H9 (cell line): ENCODE measurements around the gene P4HB. TPM values are rescaled to one million over a fixed set of nuclear protein-coding genes. Genes with fewer than 3 reads are reported as not detected.
A peak's percentile ranks its signal among the peaks of the same experiment; 100 is the strongest.

ENCODE experiments used
- DNase-seq: peaks from one replicate; pipeline ENCODE4 v3.0.0-alpha.2; 2017
- H2AFZ ChIP-seq: one replicate; pipeline ENCODE4 v1.6.1; 2013; ENCODE audit warnings: mild to moderate bottlenecking, low read length, control low read depth, moderate library complexity
- H2AK5ac ChIP-seq: 2 replicates; pipeline ENCODE4 v1.6.1; 2013; ENCODE audit warnings: low read length, control low read depth, mixed read lengths; ENCODE audit not compliant: insufficient read length
- H2BK120ac ChIP-seq: one replicate; pipeline ENCODE4 v1.6.1; 2013; ENCODE audit warnings: low read depth, mild to moderate bottlenecking, low read length, control low read depth, inconsistent platforms; ENCODE audit not compliant: poor library complexity, severe bottlenecking
- H2BK12ac ChIP-seq: 2 replicates; pipeline ENCODE4 v1.6.1; 2013; ENCODE audit warnings: low read length, control low read depth, mixed read lengths, low read depth; ENCODE audit not compliant: insufficient read length
- H2BK15ac ChIP-seq: 2 replicates; pipeline ENCODE4 v1.6.1; 2013; ENCODE audit warnings: low read depth, low read length, control low read depth
- H2BK20ac ChIP-seq: one replicate; pipeline ENCODE4 v1.6.1; 2013; ENCODE audit warnings: low read depth, mild to moderate bottlenecking, low read length, control low read depth, inconsistent platforms; ENCODE audit not compliant: poor library complexity, severe bottlenecking
- H2BK5ac ChIP-seq: 2 replicates; pipeline ENCODE4 v1.6.1; 2013; ENCODE audit warnings: low read length, control low read depth, mixed read lengths; ENCODE audit not compliant: insufficient read length
- H3K14ac ChIP-seq: 2 replicates; pipeline ENCODE4 v1.6.1; 2013; ENCODE audit warnings: low read length, control low read depth; ENCODE audit not compliant: insufficient read depth
- H3K18ac ChIP-seq: 2 replicates; pipeline ENCODE4 v1.6.1; 2013; ENCODE audit warnings: low read depth, mild to moderate bottlenecking, mixed read lengths, low read length, control low read depth; ENCODE audit not compliant: insufficient read length
- H3K23ac ChIP-seq: 2 replicates; pipeline ENCODE4 v1.6.1; 2013; ENCODE audit warnings: low read length, control low read depth, mixed read lengths, low read depth; ENCODE audit not compliant: insufficient read length
- H3K23me2 ChIP-seq: 2 replicates; pipeline ENCODE4 v1.6.1; 2013; ENCODE audit warnings: low read depth, mild to moderate bottlenecking, mixed read lengths, low read length, control low read depth; ENCODE audit not compliant: insufficient read length, poor library complexity, severe bottlenecking
- H3K27ac ChIP-seq: 2 replicates; pipeline ENCODE4 v1.5.1; 2013; ENCODE audit warnings: low read length, control low read depth, mixed read lengths, low read depth; ENCODE audit not compliant: insufficient read length
- H3K27me3 ChIP-seq: 2 replicates; pipeline ENCODE4 v1.6.1; 2013; ENCODE audit warnings: low read length, control low read depth, inconsistent platforms; ENCODE audit not compliant: insufficient read depth
- H3K4ac ChIP-seq: 2 replicates; pipeline ENCODE4 v1.6.1; 2013; ENCODE audit warnings: low read depth, mild to moderate bottlenecking, control low read depth, inconsistent platforms, low read length, moderate library complexity
- H3K4me1 ChIP-seq: 2 replicates; pipeline ENCODE4 v1.6.1; 2013; ENCODE audit warnings: low read length, control low read depth, inconsistent platforms; ENCODE audit not compliant: insufficient read depth
- H3K4me2 ChIP-seq: 2 replicates; pipeline ENCODE4 v1.6.1; 2013; ENCODE audit warnings: low read length, control low read depth, mixed read lengths; ENCODE audit not compliant: insufficient read length, insufficient read depth
- H3K56ac ChIP-seq: 2 replicates; pipeline ENCODE4 v1.6.1; 2013; ENCODE audit warnings: low read depth, mild to moderate bottlenecking, mixed read lengths, low read length, control low read depth; ENCODE audit not compliant: insufficient read length
- H3K79me1 ChIP-seq: 2 replicates; pipeline ENCODE4 v1.6.1; 2013; ENCODE audit warnings: low read depth, mild to moderate bottlenecking, moderate library complexity, low read length, control low read depth, inconsistent platforms; ENCODE audit not compliant: insufficient read depth, poor library complexity, severe bottlenecking
- H3K79me2 ChIP-seq: 2 replicates; pipeline ENCODE4 v1.6.1; 2013; ENCODE audit warnings: low read length, control low read depth, inconsistent platforms; ENCODE audit not compliant: insufficient read depth
- H3K9ac ChIP-seq: 2 replicates; pipeline ENCODE4 v1.6.1; 2013; ENCODE audit warnings: low read length, control low read depth, mixed read lengths; ENCODE audit not compliant: insufficient read length; ENCODE audit errors: extremely low read depth
- H3K9me3 ChIP-seq: one replicate; pipeline ENCODE4 v1.6.1; 2013; ENCODE audit warnings: low read depth, low read length, inconsistent platforms; ENCODE audit not compliant: control insufficient read depth
- H3T11ph ChIP-seq: one replicate; pipeline ENCODE4 v1.6.1; 2013; ENCODE audit warnings: mild to moderate bottlenecking, low read length, control low read depth, inconsistent platforms
- H4K20me1 ChIP-seq: one replicate; pipeline ENCODE4 v1.6.1; 2013; ENCODE audit not compliant: control insufficient read depth, insufficient read length, insufficient read depth
- H4K5ac ChIP-seq: 2 replicates; pipeline ENCODE4 v1.6.1; 2013; ENCODE audit warnings: low read depth, mild to moderate bottlenecking, mixed read lengths, low read length, control low read depth; ENCODE audit not compliant: insufficient read length
- H4K8ac ChIP-seq: replicated peaks from 2 replicates; pipeline ENCODE4 v1.6.1; 2013; ENCODE audit warnings: low read length, control low read depth, mixed read lengths, low read depth; ENCODE audit not compliant: insufficient read length
- H4K91ac ChIP-seq: 2 replicates; pipeline ENCODE4 v1.6.1; 2013; ENCODE audit warnings: low read depth, mild to moderate bottlenecking, moderate library complexity, mixed read lengths, low read length, control low read depth; ENCODE audit not compliant: insufficient read length
- H3K27ac Mint-ChIP-seq, 3 experiments: 2 replicates in 2 of 3; 3 replicates in 1 of 3; pipeline ENCODE4 v1.8.0; 2020 to 2021; ENCODE audit warnings: mixed read lengths in 3 of 3, mild to moderate bottlenecking in 1 of 3, moderate library complexity in 1 of 3
- H3K27me3 Mint-ChIP-seq: 2 replicates; pipeline ENCODE4 v1.8.0; 2021; ENCODE audit warnings: low read depth, mild to moderate bottlenecking, moderate library complexity, mixed read lengths
- H3K36me3 Mint-ChIP-seq, 3 experiments: 2 replicates in 2 of 3; 3 replicates in 1 of 3; pipeline ENCODE4 v1.8.0; 2020 to 2021; ENCODE audit warnings: low read depth in 3 of 3, mixed read lengths in 3 of 3; ENCODE audit not compliant: insufficient read depth in 1 of 3
- H3K4me1 Mint-ChIP-seq, 2 experiments: 2 replicates each; pipeline ENCODE4 v1.8.0; 2020; ENCODE audit warnings: mixed read lengths in 2 of 2
- H3K4me3 Mint-ChIP-seq, 2 experiments: 2 replicates in 1 of 2; 3 replicates in 1 of 2; pipeline ENCODE4 v1.8.0; 2020 to 2021; ENCODE audit warnings: mild to moderate bottlenecking in 2 of 2, mixed read lengths in 2 of 2, moderate library complexity in 1 of 2
- H3K9me3 Mint-ChIP-seq, 2 experiments: 2 replicates in 1 of 2; 3 replicates in 1 of 2; pipeline ENCODE4 v1.8.0; 2020; ENCODE audit warnings: mild to moderate bottlenecking in 2 of 2, mixed read lengths in 2 of 2, moderate library complexity in 1 of 2
- CTCF ChIP-seq: fragments of 200-600 bp; sonication (generic); conservative IDR thresholded peaks from 3 replicates; pipeline ENCODE4 v1.8.0; 2021; ENCODE audit warnings: antibody characterized with exemption, mild to moderate bottlenecking
- WGBS: extraction: QIAGEN DNeasy Blood & Tissue Kit; methylation state at CpG from one replicate; pipeline ENCODE4 v1.1.7; 2013; ENCODE audit warnings: missing lambda C conversion rate, low lambda C conversion rate, mixed read lengths; ENCODE audit not compliant: insufficient read length; ENCODE audit errors: extremely low coverage; 5-methylcytosine and 5-hydroxymethylcytosine counted together
- total RNA-seq: library from RNA; stranded (reverse); gene quantifications from 2 replicates; pipeline ENCODE4 v1.2.1, GENCODE V29; 2021

P4HB gene
- total RNA-seq, 1 experiment from 2014 or later = 366 TPM

GRCh38 chr17:81906476-81907218 is 46.3 kb upstream of the P4HB start:
- Histone ChIP-seq H2AK5ac (no peak overlapping the region), H3K79me1 (no peaks in the 10 kb centered on the region), H2BK12ac (no peak overlapping the region), H3K79me2 (no peaks in the 10 kb centered on the region), H2BK20ac (no peak overlapping the region), H3K9ac (no peak overlapping the region), H4K20me1 (no peaks in the 10 kb centered on the region), H3K4ac (no peak overlapping the region), H3K9me3 (no peaks in the 10 kb centered on the region), H3K4me1 (no peaks in the 10 kb centered on the region), H3K56ac (no peak overlapping the region), H3K27ac (no peak overlapping the region), H3K27me3 (no peaks in the 10 kb centered on the region; the same call in 1 of the 2 replicates), H3K14ac (no peak overlapping the region), H4K91ac (no peak overlapping the region), H2BK5ac (no peak overlapping the region), H3K18ac (no peak overlapping the region), H2BK15ac (no peak overlapping the region), H2BK120ac (no peak overlapping the region), H4K8ac (no peak overlapping the region), H4K5ac (no peak overlapping the region), H3T11ph (no peak overlapping the region), H2AFZ (no peak overlapping the region), H3K23ac (no peak overlapping the region), H3K23me2 (peaks cover 15% of the 10 kb centered on the region), H3K4me2 (no peak overlapping the region)
- Mint-ChIP-seq H3K9me3 (no peaks in the 10 kb centered on the region), H3K27ac (no peak overlapping the region), H3K27me3 (peaks cover under 1% of the 10 kb centered on the region), H3K36me3 (peaks cover 0 to 12% (median 4%) of the 10 kb centered on the region in 3 experiments; a peak in 4 of 7 replicates), H3K4me1 (peaks cover 0 to 2% of the 10 kb centered on the region in 2 experiments; a peak in 2 of 4 replicates), H3K4me3 (no peak overlapping the region)
- TF ChIP-seq CTCF = peak; percentile 58
- DNase-seq = peak; percentile 77
- no CpG with 5 or more reads among the region's 15 CpGs for WGBS
